Measurements from ENCODE around the gene ZNF774.
"Not testable (repeated sequence)": the region's sequence is repeated elsewhere in the genome, so short reads cannot be mapped to it uniquely, and the experiment has no call there.

ZNF774 gene

DNA sequence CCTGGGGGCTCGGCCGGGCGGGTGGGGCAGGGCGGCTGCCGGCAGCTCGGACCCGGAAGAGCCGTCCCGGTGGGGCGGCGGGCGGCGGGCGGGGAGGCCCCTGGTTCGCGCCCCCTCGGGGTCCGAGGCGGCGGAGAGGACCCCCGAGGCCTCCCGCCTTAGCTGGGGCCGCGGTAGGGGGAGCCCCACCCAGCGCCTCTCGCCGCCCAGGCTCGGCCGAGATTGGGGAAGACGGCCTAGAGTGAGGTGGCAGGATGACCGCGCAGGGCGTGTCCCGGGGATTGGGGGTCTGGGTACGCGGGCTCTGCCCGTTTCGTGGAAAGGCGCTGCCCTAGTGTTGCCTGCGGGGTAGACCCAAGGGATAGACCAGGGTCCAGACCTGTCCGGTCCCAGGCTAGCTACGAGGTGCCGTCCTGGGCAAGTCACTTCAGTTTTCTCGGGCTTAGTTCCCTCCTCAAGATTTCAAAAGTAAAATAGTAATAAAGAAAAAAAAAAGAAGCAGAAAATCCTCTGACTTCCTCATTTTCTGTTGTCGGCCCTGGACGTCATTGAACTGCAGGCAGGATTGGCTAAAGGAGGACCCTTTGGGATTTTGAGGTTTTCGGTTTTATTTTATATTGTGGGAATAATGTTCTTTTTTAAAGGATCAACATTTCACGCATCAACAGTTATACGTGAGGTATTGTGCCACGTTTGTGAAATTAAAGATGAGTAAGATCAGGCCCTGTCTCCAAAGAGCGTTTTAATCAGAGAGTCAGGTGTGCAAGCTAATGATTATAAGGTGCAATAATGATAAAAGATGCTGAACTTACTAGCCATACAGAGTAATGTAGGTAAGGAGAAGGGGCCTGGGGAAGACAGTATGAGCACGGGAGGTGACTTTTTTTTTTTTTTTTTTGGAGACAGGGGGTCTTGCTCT lies 36.6 kb downstream of the ZNF774 start:
- DNase-seq (ENCODE audit: low spot score) = peak; percentile 55

DNA sequence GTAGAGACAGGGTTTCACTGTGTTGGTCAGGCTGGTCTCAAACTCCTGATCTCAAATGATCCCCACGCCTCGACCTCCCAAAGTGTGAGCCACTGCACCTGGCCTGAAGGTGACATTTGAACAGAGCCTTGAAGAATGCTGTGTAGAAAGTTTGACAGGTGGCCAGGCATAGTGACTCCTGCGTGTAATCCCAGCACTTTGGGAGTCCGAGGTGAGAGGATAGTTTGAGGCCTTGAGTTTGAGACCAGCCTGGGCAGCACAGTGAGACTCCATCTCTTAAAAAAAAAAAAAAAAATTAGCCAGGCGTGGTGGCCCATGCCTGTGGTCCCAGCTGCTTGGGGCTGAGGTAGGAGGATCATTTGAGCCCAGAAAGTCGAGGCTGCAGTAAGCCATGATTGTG lies 37.4 kb downstream of the ZNF774 start:
- no peak for DNase-seq (ENCODE audit: low spot score)

GRCh38 chr15:90393040-90393439 lies 41.0 kb downstream of the ZNF774 start:
- DNase-seq (ENCODE audit: low spot score) = no peak

- DNase-seq (ENCODE audit: low spot score) = no peak
Observed at GRCh38 chr15:90394074-90394473, 42.0 kb downstream of the ZNF774 start.

DNA sequence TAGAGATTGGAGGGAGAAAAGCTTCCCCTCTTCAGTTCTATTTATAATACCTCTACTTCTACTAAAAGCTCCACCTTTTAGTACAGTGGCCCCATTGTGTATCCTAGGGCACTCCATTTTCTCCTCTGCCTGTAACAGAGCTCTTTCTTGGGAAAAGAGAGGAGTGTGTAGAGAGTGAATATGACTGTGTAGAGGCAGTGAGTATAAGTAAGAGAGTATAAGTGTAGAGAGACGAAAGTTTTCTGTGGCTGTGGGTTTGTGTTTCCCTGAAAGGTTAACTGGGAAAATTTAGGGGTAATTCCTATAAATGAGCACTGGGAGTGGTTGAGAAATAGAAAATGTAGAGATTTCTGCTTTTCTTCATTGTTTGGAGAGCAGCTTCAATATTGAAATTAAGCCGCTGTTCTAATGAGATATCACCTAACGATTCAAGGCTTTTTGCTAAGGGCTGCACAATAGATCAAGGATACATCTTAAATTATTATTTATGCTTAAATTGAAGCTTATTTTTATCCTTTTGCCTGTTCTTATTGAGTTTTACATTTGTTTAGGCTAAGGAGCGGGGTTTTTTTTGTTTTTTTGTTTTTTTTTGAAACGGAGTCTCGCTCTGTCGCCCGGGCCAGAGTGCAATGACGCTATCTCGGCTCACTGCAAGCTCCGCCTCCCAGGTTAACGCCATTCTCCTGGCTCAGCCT lies 42.8 kb downstream of the ZNF774 start:
- no peak for DNase-seq (ENCODE audit: low spot score)

- DNase-seq (ENCODE audit: low spot score) = no peak
Observed at GRCh38 chr15:90396321-90396720, 44.2 kb downstream of the ZNF774 start.

GRCh38 chr15:90400005-90400758 lies 48.1 kb downstream of the ZNF774 start:
- DNase-seq (ENCODE audit: low spot score) = no peak

GRCh38 chr15:90400759-90401314 lies 48.8 kb downstream of the ZNF774 start:
- DNase-seq (ENCODE audit: low spot score) = peak; percentile 90

DNA sequence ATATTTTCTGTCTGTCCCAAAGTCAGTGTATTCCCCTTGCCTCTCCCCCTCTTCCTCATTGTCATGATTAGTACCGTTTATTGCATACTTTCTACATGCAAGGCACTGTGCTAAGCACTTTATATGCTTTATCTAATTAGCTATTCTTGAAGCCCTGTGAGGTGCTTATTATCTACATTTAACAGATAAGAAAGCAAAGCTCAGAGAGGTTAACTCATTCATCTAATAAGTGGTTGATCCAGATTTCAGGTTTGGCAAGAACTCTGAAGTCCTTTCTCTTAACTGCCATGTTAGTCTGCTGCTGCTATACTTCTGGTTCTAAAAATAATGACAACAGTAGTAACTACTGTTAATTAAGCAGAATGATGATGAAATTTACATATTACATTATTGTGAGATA lies 49.4 kb downstream of the ZNF774 start:
- DNase-seq (ENCODE audit: low spot score) = no peak

DNA sequence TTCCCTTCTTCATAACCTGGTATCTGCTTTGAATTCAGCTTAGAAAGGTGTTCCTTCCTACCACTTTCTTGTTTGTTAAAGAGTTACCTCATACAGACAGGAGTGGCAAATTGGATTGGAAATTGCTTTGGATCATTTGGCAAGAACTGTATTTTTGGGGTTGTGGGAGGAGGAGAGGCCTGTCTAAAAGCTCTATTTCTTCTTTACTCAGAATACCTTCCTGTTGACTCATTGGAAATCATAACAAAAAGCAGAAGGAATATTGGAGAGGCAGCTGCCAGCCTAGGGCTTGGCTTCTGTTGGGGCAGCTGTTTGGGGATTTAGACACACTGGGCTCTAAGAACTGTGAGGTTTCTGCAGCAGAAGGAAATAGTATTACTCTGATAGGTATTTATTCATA lies 50.1 kb downstream of the ZNF774 start:
- no peak for DNase-seq (ENCODE audit: low spot score)

GRCh38 chr15:90402767-90403166 lies 50.7 kb downstream of the ZNF774 start:
- no peak for DNase-seq (ENCODE audit: low spot score)

- DNase-seq (ENCODE audit: low spot score) = no peak
Observed at GRCh38 chr15:90405055-90405607, 53.0 kb downstream of the ZNF774 start.

- no peak for DNase-seq (ENCODE audit: low spot score)
Observed at GRCh38 chr15:90407336-90407735, 55.3 kb downstream of the ZNF774 start.

DNA sequence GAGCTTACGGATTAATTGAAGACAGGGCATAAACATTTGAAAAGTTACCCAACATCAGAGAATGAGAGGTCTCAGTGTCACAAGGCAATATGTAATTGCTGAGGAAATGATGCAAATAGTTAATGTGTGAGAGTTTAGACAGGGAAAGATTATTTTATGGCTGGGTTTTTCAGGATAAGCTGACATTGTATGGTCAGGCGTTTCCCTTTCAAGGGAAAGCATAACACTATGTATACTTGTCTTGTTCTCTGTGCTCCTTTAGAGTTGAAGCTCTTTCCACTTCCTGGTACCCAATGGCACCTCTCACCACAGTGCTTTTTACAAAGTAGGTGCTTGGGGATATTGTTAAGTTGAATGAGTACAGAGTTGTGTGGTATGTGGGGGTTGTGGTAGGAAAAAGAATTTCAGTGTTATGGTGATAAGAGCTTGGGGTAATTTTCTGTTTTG lies 55.8 kb downstream of the ZNF774 start:
- DNase-seq (ENCODE audit: low spot score) = peak; percentile 77

GRCh38 chr15:90408657-90409056 lies 56.6 kb downstream of the ZNF774 start:
- DNase-seq (ENCODE audit: low spot score) = no peak

DNA sequence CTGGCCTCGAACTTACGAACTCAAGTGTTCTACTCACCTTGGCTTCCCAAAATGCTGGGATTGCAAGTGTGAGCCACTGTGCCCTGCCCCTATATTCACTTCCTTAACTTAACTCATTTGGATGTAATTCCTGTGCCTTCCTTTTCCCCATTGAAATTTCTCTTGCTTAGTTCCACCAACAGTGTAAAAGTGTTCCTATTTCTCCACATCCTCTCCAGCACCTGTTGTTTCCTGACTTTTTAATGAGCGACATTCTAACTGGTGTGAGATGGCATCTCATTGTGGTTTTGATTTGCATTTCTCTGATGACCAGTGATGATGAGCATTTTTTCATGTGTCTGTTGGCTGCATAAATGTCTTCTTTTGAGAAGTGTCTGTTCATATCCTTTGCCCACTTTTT lies 57.5 kb downstream of the ZNF774 start:
- not testable (repeated sequence) for DNase-seq (ENCODE audit: low spot score)

GRCh38 chr15:90410316-90410715 lies 58.2 kb downstream of the ZNF774 start:
- DNase-seq (ENCODE audit: low spot score) = not testable (repeated sequence)

GRCh38 chr15:90411176-90411575 lies 59.1 kb downstream of the ZNF774 start:
- no peak for DNase-seq (ENCODE audit: low spot score)

Data from activated CD4-positive, alpha-beta T cell treated with anti-CD3 and anti-CD28 coated beads, Interleukin-2, Interleukin-4, amounts not matched to agents 100 ng/mL and 50 ng/mL, durations not matched to agents 16 hours and 8 hours (primary cell).